HUDEP-2 (cell line): ENCODE results near the gene SRF.

Source experiments
- DNase-seq, 76 experiments: peaks; one replicate each; lab custom pipeline; 2025; ENCODE audit not compliant: unreplicated experiment in 76 of 76; lab: John Stamatoyannopoulos, UW

SRF gene

DNA sequence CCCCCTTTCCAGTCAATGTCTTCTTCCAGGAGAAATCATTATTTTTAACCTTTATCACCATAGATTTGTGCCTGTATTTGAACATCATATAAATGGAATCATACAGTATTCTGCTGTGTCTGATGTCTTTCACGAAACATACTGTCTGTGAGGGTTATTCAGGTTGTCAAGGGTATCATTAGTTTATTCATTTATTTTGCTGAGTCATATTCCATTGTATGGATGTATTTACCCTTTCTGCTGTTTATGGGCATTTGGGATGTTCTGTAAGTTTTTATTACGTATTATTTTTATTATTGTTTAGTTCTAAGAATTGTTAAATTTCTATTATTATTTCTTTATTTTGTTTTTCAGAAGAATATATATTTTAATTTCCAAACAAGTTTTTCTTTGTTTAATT is 36.2 kb downstream of the SRF start:
- DNase-seq, result no peak

DNA sequence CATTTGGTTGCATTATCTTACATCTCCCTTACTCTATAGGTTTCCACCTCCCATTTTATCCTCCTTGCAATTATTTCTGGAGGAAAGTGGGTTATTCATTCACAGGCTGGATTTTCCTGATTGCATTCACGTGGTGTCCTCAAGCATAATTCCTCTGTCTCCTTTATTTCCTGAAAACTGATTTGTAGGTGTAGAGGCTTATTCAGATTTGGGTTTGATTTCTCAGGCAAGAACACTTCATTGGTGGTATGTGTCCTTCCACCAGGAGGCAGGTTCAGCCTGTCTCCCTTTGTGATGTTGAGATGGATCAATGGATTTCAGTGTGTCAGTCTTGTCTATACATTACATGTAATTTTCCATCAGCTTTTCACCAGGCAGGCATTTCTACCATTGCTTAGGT is 40.9 kb downstream of the SRF start:
- DNase-seq, result no peak

DNA sequence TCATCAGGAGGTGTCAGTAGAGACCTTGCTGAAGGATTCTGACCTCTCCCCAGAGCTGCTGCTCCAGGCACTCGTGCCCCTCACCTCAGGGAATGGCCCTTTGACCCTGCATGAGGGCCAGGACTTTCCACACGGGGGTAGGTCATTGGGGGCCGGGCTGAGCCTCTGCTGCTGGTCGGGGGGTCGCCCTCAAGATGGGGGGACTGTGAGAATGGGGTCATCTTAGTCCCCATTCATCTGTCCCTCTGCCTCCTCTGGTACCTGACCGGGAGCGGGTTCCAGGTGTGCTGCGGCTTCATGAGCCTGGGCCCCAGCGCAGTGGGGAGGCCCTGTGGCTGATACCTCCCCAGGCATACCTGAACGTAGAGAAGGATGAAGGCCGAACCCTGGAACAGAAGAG is 42.4 kb downstream of the SRF start:
- DNase-seq, result no peak

DNA sequence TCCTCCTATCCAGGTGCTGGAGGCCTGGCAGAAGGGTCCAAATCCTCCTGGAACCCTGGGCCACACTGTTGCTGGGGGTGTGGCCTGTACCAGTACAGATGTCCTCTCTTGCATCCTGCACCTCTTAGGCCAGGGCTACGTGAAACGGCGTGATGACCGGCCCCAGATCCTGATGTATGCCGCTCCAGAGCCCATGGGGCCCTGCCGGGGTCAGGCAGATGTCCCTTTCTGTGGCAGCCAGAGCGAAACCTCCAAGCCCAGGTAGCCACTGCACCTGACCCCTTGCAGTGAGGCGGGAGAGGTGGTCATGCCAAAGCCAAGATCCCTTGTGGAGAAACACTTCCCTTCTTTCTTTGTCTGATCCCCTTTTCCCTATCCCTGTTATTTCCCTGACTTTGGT is 44.0 kb downstream of the SRF start:
- no peak for DNase-seq

DNA sequence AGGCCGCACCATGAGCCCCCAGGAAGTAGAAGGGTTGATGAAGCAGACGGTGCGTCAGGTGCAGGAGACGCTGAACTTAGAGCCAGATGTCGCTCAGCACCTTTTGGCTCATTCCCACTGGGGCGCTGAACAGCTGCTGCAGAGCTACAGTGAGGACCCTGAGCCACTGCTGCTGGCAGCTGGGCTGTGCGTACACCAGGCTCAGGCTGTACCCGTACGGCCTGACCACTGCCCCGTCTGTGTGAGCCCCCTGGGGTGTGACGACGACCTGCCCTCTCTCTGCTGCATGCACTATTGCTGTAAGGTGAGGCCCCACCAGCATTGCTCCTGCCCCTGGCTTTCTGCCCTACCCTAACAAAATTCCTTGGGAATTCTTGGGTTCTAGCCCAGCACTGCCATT is 45.1 kb downstream of the SRF start:
- DNase-seq, result no peak

DNA sequence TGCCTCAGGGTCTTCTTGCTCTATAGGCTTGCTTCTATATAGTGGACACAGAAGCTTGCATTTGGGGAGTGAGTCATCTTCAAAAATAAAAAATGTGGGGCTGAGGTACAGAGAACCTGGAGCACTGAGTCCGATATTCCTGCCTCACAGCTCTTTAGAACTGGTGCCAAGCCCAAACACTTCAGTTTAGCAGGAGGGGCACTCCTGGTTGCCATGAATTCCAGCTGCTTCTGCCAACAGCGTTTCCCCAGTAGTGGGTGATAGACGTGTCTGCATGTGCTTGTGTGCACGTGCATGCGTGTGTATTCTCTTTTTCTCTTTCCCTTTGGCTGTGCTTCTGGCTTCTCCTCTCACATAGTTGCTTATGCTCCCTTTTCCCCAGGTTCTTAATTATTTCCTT is 46.3 kb downstream of the SRF start:
- DNase-seq, result no peak

DNA sequence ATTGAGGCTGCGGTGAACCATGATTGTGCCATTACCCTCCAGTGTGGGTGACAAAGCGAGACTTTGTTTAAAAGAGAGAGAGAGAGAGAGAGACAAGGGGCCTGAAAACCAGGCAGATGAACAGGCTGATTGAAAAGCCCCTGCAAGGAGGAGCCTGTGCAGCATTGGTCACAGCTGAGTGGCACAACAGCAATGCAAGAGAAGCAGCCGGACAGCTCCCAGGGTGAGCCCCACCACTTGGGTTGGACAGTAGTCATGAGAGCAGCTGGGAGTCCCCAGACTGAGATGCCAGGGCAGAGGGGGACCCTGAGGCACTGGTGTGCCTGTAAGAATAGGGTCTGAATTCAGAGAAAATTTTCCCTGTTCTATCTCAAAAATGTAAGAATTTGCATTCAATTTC is 48.0 kb downstream of the SRF start:
- DNase-seq, result no peak

DNA sequence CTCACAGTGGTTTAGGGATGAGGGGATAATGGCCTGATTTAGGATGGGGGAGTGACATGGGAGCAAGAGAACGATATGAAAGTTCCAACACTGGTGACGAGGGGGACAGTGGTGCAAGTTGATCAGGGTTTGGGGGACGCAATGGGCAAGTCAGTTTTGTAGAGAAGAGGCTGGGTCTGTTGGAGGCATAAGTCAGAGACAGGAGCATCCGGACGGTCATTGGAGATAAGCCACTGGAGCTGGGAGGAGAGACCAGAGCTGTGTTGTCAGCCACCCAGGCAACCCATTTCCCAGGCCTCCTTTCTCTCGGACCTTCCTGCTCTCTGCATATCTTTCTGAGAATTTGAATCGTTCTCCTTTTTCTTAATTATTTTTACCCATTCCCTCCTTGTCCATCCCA is 48.7 kb downstream of the SRF start:
- no peak for DNase-seq

DNA sequence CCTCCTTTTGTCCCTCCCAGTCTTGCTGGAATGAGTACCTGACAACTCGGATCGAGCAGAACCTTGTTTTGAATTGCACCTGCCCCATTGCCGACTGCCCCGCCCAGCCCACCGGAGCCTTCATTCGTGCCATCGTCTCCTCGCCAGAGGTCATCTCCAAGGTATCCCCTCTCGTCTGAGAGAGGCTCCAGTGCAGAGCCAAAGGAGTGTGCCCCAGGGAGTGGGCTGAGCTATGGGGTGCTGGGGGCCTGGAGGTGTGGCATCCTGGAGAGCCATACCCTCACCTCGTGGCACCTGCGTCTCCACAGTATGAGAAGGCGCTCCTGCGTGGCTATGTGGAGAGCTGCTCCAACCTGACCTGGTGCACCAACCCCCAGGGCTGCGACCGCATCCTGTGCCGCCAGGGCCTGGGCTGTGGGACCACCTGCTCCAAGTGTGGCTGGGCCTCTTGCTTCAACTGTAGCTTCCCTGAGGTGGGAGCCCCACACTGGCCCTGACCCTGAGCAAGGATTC is 49.4 kb downstream of the SRF start:
- no peak for DNase-seq

DNA sequence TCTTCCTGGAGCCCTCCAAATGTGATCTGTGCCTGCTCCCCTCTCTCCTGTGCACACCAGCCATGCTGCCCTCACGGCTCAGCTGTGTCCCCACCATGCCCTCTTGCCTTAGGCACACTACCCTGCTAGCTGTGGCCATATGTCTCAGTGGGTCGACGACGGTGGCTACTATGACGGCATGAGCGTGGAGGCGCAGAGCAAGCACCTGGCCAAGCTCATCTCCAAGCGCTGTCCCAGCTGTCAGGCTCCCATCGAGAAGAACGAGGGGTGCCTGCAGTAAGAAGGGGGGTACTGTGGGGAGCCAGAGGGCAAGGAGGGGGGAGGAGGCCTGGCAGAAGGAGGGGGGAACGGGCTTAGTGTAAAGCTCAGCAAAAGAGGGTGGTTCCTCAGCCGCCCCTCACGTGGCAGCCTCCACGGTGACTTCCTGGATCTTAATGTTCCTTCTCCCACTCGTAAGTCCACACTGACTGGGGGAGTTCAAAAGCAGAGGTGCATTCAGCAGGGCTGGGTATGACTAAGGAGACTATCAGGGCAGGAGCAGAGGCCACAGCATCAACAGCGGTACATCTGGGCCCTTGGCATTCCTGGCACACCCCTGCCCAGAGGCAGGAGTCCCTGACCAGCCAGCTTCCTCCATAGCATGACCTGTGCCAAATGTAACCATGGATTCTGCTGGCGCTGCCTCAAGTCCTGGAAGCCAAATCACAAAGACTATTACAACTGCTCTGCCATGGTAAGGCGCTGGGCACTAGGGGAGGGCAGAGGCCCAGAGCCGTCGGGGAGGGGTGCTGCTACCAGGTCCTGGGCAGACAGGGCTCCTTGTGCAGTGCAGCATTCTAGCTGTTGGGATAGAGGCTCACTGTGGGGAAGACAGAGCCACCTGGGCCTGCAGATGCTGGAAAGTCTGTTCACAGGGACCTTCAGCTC is 50.2 kb downstream of the SRF start:
- no peak for DNase-seq

DNA sequence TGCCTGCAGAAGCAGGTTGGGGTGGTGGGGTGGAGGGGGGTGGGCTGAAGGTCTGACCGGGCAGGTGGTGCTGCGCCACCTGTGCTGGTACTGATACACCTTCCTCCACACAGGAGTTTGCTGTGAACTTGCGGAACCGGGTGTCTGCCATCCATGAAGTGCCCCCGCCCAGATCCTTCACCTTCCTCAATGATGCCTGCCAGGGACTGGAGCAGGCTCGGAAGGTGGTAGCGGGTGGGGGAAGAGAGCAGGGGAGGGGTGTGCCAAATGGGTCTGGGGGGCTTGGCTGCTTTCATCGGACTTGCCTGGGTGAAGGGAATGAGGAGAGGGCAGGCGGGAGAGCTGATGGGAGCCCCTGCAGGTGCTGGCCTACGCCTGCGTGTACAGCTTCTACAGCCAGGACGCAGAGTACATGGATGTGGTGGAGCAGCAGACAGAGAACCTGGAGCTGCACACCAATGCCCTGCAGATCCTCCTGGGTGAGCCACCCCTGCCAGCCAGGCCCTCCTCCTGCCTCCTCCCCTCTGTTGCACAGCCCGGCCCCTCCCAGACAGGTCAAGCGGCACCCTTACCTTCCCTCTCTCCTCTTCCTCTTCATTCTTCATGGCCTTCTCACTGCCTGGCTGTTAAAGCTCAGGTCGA is 51.5 kb downstream of the SRF start:
- DNase-seq, result no peak

DNA sequence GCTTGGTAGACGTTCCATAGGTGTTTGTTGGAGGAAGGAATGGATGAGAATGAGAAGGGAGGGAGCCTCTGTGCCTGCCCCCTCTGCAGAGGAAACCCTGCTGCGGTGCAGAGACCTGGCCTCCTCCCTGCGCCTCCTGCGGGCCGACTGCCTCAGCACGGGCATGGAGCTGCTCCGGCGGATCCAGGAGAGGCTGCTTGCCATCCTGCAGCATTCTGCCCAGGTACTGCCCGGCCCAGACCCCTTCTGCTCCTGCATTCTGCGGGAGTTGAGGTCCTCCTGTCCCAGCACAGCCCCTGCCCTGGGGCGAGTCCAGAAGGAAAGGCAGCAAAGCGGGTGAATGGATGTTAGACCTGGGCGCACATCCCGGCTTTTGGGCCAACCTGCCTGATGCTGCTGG is 52.1 kb downstream of the SRF start:
- no peak for DNase-seq

DNA sequence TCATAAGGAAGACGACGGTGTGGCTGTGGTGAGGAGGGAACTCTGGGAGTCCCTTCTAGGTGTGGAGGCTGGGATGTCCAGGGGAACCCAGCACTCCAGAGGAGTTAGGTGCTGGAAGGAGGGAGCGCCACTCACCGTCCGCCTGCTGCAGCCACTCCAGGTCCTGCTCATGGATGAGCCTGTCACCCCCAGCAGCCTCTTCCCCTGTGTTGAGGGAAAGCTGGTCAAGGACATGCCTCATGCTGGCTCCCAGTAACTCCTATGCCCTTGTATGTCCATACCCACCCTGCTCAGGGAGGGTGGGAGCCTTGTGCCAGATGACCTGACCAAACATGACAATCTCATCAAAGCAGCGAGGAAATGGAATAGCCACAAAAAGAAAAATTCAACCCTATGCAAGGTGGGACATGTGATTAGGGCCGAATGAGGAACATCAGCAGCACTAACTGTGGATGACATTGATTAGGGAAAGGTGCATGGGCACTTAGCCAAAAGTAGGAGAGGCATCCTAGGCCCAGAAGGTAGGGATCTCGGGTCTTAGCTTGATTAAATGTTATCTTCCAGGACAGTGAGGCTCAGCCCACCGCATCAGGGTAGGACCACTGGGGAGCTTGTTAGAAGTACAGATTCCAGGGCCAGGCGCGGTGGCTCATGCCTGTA is 55.3 kb downstream of the SRF start:
- peak in 19 of 76 experiments; percentile 16 to 70 (median 37) for DNase-seq

DNA sequence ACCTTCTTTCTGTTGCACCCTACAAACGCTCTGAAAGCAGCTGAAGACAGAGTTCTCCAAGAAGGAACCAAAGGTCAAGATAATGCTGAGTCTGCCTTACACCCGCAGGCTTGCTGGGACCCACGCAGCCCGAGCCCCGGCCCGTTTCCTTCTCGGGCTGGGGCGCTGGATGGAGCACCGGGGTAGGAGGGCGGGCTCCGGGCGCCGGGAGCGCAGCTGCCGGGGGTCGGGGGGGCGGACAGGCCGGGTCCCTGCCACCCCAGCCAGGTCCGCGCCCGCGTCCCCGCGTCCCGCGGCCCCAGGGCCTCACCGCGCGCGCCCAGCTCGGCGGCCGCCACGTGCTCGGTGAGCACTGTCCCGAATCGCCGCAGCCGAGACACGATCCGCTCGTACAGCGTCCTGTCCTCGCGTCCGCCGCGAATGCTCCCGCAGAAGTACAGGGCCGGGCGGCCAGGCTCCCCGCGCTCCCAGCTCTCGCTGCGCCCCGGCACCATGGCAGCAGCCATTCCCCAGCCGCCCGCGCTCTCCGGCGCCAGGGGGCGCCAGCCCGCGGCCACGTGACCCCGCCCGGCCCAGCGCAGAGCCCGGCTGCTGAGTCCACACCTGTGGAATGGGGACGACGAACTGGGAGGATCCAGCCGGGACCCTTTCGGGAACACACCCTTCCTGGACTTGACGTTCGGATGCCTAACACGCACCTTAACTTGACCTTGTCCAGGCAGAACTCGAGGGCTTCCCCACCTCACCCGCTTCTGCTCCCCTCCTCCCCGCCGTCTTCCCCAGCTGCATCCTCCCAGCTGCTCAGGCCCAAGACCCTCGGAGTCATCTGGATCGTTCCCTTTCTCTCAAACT is 58.1 kb downstream of the SRF start, which contains the start of gene DNPH1:
DNPH1 (minus strand) TSS at position 531 of the 852 bp plus-strand sequence; CDS start at position 506, 25 bp downstream.
- peak in 67 of 76 experiments; percentile 25 to 96 (median 67) for DNase-seq

DNA sequence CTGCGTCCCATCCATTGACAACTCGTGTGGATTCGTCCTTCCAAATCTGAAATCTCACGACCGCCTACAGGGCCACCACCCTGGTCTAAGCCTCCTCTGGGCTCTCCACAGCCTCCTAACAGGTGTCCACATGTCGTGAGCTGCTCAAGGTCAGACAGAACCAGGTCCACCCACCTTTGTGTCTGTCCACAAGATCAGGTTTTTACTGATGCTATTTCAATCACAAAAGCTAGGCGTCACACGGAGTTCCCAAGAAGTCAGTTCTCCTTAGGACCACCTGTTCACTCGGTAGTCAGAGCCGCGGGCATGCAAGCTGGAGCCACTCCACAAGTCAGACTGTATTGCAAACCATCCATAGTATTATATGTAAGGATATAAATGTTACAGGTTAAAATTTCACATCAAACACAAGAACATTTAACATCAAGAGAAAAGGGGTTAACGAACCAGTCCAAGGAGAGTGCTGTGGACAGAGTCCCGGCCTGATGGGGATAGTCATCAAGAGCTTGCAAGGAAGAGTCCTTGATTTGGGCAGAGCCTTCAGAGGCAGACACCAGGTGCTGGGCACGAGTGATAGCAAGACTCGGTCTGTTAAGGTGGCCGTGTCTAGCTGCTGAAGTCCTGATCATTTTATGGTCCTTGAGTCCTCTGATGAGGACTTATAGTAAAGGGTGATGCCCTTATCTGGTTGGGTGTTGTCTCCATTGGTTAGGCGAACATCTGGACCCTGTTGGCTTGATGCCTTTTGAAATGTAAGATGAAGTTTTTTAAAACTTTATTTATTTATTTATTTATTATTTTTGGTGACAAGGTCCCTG is 58.9 kb downstream of the SRF start:
- peak in 1 of 76 experiments; percentile 11 for DNase-seq

DNA sequence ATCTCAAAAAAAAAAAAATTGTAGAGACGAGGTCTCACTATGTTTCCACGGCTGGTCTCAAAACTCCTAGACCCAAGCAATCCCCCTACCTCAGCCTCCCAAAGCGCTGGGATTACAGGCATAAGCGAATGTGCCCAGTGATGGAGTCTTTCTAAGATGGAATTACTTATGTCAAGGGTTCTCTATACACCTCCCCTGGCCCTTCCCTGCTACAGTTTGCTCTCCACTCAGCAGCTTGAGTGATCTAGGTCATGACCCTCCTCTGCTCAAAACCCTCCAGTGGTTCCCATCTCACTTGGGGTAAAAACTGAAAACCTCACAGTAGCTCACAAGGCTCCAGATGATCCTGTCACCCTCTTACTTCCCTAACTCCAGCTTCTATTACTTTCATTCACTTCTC is 60.0 kb downstream of the SRF start:
- DNase-seq, result no peak
